Measurements from ENCODE around the gene APOM. TPM values are rescaled to one million over a fixed set of nuclear protein-coding genes. Genes with fewer than 3 reads are reported as not detected.

Gene APOM
- total RNA-seq, 1 donor from 2014 or later: 0.85 TPM

GRCh38 chr6:31692886-31693285, 37.2 kb downstream of the APOM start:
- H3K9me3 Mint-ChIP-seq (ENCODE audit: low read depth): no peaks in the 10 kb centered on the region
- no peaks in the 10 kb centered on the region for H3K27me3 Mint-ChIP-seq (ENCODE audit: low read depth)
- peaks cover 27% of the 10 kb centered on the region for H3K36me3 Mint-ChIP-seq (ENCODE audit: low read depth)
- H3K4me3 Mint-ChIP-seq (ENCODE audit: unreplicated experiment): no peak overlapping the region
- TF ChIP-seq, protein P1, sequence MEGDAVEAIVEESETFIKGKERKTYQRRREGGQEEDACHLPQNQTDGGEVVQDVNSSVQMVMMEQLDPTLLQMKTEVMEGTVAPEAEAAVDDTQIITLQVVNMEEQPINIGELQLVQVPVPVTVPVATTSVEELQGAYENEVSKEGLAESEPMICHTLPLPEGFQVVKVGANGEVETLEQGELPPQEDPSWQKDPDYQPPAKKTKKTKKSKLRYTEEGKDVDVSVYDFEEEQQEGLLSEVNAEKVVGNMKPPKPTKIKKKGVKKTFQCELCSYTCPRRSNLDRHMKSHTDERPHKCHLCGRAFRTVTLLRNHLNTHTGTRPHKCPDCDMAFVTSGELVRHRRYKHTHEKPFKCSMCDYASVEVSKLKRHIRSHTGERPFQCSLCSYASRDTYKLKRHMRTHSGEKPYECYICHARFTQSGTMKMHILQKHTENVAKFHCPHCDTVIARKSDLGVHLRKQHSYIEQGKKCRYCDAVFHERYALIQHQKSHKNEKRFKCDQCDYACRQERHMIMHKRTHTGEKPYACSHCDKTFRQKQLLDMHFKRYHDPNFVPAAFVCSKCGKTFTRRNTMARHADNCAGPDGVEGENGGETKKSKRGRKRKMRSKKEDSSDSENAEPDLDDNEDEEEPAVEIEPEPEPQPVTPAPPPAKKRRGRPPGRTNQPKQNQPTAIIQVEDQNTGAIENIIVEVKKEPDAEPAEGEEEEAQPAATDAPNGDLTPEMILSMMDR (IDR thresholded peaks at IDR 0.05): no peak
- H3K27ac Mint-ChIP-seq (ENCODE audit: unreplicated experiment): no peak overlapping the region
- H3K4me1 Mint-ChIP-seq (ENCODE audit: low read depth): no peaks in the 10 kb centered on the region
- DNase-seq (ENCODE audit: low spot score): no peak

DNA sequence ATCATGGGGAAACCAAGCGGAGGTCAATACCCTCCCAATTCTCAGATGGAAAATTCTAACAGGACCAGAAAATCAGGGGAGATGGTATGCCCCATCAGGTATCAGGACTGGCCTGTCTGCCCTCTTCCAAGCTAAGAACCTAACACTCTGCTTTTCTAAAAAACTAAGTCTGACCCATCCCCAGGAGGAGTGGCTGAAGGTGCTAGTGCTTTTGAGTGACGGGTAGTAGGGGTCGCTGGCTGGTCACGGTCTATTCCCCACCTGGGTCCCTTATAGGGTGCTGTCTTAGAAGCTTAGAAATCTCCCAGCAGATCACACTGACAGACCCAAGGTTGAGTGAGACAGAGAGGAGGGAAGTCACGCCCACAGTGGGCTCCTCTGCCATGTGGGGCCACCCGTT, 37.8 kb downstream of the APOM start:
- no peak overlapping the region for H3K27ac Mint-ChIP-seq (ENCODE audit: unreplicated experiment)
- no peaks in the 10 kb centered on the region for H3K27me3 Mint-ChIP-seq (ENCODE audit: low read depth)
- TF ChIP-seq, protein P1 (IDR thresholded peaks at IDR 0.05): no peak
- no peaks in the 10 kb centered on the region for H3K9me3 Mint-ChIP-seq (ENCODE audit: low read depth)
- DNase-seq (ENCODE audit: low spot score): no peak
- H3K36me3 Mint-ChIP-seq (ENCODE audit: low read depth): peaks cover 25% of the 10 kb centered on the region
- no peaks in the 10 kb centered on the region for H3K4me1 Mint-ChIP-seq (ENCODE audit: low read depth)
- no peak overlapping the region for H3K4me3 Mint-ChIP-seq (ENCODE audit: unreplicated experiment)

DNA sequence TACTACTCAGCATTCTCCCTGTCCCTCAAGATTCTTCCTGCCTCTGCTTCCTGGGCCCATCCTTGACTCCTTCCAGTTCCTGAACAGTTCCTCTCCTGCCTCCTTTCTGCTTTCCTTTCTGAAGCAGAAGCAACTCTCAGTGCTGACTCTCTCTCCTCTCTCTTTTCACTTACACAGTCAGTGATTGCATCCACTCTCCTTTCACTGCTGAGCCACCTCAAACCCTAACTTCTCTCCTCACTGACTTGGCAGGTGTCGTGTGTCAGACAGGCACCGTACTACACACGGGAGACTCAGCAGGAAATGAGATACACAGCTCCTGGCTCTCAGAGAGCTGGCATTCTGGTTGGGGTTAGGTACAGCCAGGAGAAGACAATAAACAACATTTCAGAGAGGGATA, 41.9 kb downstream of the APOM start:
- TF ChIP-seq, protein P1 (IDR thresholded peaks at IDR 0.05): no peak
- no peak for DNase-seq (ENCODE audit: low spot score)
- Mint-ChIP-seq H3K27ac (ENCODE audit: unreplicated experiment) (peak overlapping the region; percentile 4), H3K4me1 (ENCODE audit: low read depth) (peaks cover 18% of the 10 kb centered on the region), H3K36me3 (ENCODE audit: low read depth) (peaks cover 15% of the 10 kb centered on the region), H3K4me3 (ENCODE audit: unreplicated experiment) (no peak overlapping the region), H3K27me3 (ENCODE audit: low read depth) (no peaks in the 10 kb centered on the region), H3K9me3 (ENCODE audit: low read depth) (no peaks in the 10 kb centered on the region)

GRCh38 chr6:31700740-31701401, 45.2 kb downstream of the APOM start:
- Mint-ChIP-seq H3K36me3 (ENCODE audit: low read depth) (peaks cover 5% of the 10 kb centered on the region), H3K9me3 (ENCODE audit: low read depth) (no peaks in the 10 kb centered on the region), H3K4me1 (ENCODE audit: low read depth) (peaks cover 26% of the 10 kb centered on the region), H3K4me3 (ENCODE audit: unreplicated experiment) (peak overlapping the region; percentile 3), H3K27me3 (ENCODE audit: low read depth) (no peaks in the 10 kb centered on the region), H3K27ac (ENCODE audit: unreplicated experiment) (peak overlapping the region; percentile 70)
- DNase-seq (ENCODE audit: low spot score): no peak
- TF ChIP-seq, protein P1 (IDR thresholded peaks at IDR 0.05): no peak

DNA sequence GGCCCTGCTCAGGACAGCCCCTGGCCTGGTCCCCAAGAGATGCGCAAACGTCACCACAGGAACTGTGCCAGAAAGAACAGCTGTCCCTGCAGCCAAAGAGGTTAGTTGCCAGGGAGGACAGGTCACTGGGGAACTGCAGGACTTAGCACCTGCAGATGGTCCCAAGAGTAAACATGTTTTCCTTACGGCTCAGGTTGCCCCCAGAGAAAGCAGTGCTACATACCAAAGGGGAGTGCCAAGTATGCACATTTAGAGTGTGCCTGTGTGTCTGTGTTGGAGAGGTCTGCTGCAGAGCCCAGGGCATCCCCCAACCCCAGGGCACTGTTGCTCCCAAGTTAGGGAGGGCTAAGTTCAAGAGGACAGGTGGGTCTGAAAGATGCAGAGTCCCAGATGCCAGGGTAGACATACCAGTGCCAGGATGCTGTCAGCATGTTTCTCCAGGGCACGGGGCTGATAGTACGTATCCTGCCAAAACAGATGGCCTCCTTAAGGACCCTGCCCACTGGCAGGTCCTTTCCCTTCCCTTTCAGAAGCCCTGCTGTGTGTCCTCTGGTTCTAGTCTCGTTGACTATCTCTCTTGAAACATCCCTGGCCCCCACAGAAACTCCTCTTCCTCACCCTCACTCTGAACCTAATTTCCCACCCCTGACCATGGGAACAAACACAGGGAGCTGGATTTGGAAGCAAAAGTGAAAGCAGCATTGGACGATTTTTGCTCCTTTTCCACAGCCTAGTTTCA, 46.1 kb downstream of the APOM start:
- peaks cover 26% of the 10 kb centered on the region for H3K4me1 Mint-ChIP-seq (ENCODE audit: low read depth)
- no peaks in the 10 kb centered on the region for H3K9me3 Mint-ChIP-seq (ENCODE audit: low read depth)
- TF ChIP-seq, protein P1 (IDR thresholded peaks at IDR 0.05): no peak
- H3K27ac Mint-ChIP-seq (ENCODE audit: unreplicated experiment): peak overlapping the region; percentile 98
- DNase-seq (ENCODE audit: low spot score): no peak
- H3K27me3 Mint-ChIP-seq (ENCODE audit: low read depth): no peaks in the 10 kb centered on the region
- peak overlapping the region; percentile 99 for H3K4me3 Mint-ChIP-seq (ENCODE audit: unreplicated experiment)
- peaks cover 2% of the 10 kb centered on the region for H3K36me3 Mint-ChIP-seq (ENCODE audit: low read depth)

Data from chondrocyte (in vitro differentiated cells).